Measurements from ENCODE around the gene PRICKLE4.
"Not testable (repeated sequence)": the region's sequence is repeated elsewhere in the genome, so short reads cannot be mapped to it uniquely, and the experiment has no call there.

Gene PRICKLE4

DNA sequence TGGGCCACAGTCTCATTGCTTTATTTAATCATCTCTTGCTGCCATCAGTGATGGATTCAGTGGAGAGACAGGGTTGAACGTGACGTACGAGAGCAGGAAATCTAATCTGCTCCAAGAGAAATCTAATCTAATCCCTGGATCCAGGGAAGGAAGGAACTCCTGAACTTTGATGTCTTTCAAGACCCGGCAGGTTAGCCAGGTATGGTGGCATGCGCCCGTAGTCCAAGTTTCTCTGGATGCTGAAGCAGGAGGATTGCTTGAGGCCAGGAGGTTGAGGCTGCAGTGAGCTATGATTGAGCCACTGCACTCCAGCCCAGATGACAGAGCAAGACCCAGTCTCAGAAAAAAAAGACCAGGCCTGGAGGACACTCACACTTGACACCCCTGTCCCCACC is 21.9 kb upstream of the PRICKLE4 start:
- DNase-seq (ENCODE audit: extremely low read depth, low read depth), result no peak
- no peak for TF ChIP-seq CTCF (IDR thresholded peaks at IDR 0.05; ENCODE audit: low read depth, low read length)

GRCh38 chr6:41759106-41759904 is 21.3 kb upstream of the PRICKLE4 start:
- no peak for DNase-seq (ENCODE audit: extremely low read depth, low read depth)
- no peak for TF ChIP-seq CTCF (IDR thresholded peaks at IDR 0.05; ENCODE audit: low read depth, low read length)

GRCh38 chr6:41759905-41760579 is 20.5 kb upstream of the PRICKLE4 start:
- no peak for TF ChIP-seq CTCF (IDR thresholded peaks at IDR 0.05; ENCODE audit: low read depth, low read length)
- DNase-seq (ENCODE audit: extremely low read depth, low read depth), result no peak

DNA sequence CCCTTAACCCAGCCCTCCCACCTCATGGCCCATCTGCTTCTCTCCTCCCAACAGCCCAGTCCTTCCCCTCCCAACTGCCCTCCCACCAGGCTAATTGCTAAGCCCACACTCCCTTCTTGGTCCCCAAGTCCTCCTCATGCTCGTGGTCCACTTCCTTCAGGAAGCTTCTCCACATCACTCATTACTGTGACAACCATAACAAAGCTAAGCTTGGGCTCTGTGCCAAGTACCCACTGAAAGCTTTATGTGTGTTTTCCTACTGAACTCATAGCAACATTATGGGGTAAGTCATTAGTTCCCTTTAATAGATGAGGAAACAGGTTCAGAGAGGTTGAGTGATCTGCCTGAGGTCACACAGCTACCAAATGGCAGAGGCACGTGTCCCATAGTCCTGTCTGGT is 17.1 kb upstream of the PRICKLE4 start:
- DNase-seq (ENCODE audit: extremely low read depth, low read depth), result no peak
- no peak for TF ChIP-seq CTCF (IDR thresholded peaks at IDR 0.05; ENCODE audit: low read depth, low read length)

DNA sequence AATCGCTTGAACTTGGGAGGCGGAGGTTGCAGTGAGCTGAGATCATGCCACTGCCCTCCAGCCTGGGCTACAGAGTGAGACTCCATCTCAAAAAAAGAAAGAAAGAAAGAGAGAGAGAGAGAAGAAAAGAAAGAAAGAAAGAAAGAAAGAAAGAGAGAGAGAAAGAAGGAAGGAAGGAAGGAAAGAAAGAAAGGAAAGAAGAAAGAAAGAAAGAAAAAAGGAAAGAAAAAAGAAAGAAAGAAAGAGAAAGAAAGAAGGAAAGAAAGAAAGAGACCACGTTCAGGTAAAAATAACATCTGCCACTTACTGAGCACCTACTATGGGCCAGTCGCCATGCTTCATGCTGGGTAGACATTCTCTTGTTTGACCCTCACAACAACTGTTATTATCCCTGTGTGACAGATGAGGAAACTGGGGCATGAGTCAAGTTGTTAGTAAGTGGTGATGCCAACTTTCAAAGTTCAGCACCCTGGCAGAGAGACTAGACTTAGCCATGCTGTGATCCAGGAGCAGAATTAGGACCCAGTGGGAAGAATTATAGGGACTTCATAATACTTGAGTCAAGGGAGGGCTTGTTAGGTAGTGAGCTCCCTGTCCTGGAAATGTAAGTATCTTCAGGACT is 14.4 kb upstream of the PRICKLE4 start:
- not testable (repeated sequence) for DNase-seq (ENCODE audit: extremely low read depth, low read depth)

GRCh38 chr6:41767112-41767833 is 13.3 kb upstream of the PRICKLE4 start:
- no peak for TF ChIP-seq CTCF (IDR thresholded peaks at IDR 0.05; ENCODE audit: low read depth, low read length)
- DNase-seq (ENCODE audit: extremely low read depth, low read depth), result peak; percentile 73

GRCh38 chr6:41768545-41769308 is 11.9 kb upstream of the PRICKLE4 start:
- no peak for DNase-seq (ENCODE audit: extremely low read depth, low read depth)

More at GRCh38 chr6:41768545-41769308, 11.9 kb upstream of the PRICKLE4 start:
- no peak for TF ChIP-seq CTCF (IDR thresholded peaks at IDR 0.05; ENCODE audit: low read depth, low read length)
